PC-9 (cell line): ENCODE measurements around the gene HBE1. TPM values are rescaled to one million over a fixed set of nuclear protein-coding genes. Genes with fewer than 3 reads are reported as not detected.

Experiments used
- BruUV-seq: library from RNA; stranded (reverse); fragments of 400-500 nt; replicated peaks from 2 replicates; lab custom pipeline; 2021; lab: Mats Ljungman, UMichigan
- CTCF ChIA-PET: fragments of 300-600 bp; sonication (Branson Sonifier 250); formaldehyde crosslinking; loops from one replicate; lab custom pipeline; 2022; ENCODE audit warnings: antibody characterized with exemption; lab: Charles Lee
- POLR2A ChIA-PET: fragments of 300-600 bp; sonication (Branson Sonifier 250); formaldehyde crosslinking; loops from one replicate; lab custom pipeline; 2022; ENCODE audit warnings: antibody characterized with exemption; ENCODE audit not compliant: unreplicated experiment; lab: Charles Lee
- DNase-seq, 2 experiments: peaks; one replicate each; pipeline versions ENCODE4 v3.0.0 to v3.0.0-alpha.2; 2015 to 2022; ENCODE audit warnings: mixed read lengths in 1 of 2
- H2AFZ ChIP-seq: fragments of 200-600 bp; sonication (generic); 2 replicates; pipeline ENCODE4 v1.8.1; 2017; ENCODE audit warnings: antibody characterized with exemption
- H3F3A ChIP-seq: fragments of 200-600 bp; sonication (generic); 2 replicates; pipeline ENCODE4 v1.8.1; 2017; ENCODE audit warnings: antibody characterized with exemption, mild to moderate bottlenecking, low read depth; ENCODE audit not compliant: insufficient read depth
- H3K27ac ChIP-seq: fragments of 200-600 bp; sonication (generic); 2 replicates; pipeline ENCODE4 v1.6.1; 2016; ENCODE audit warnings: mixed run types
- H3K27me3 ChIP-seq: fragments of 200-600 bp; sonication (generic); 2 replicates; pipeline ENCODE4 v1.6.1; 2016; ENCODE audit warnings: low read depth, mixed run types; ENCODE audit not compliant: insufficient read depth
- H3K36me3 ChIP-seq: fragments of 200-600 bp; sonication (generic); 2 replicates; pipeline ENCODE4 v1.6.1; 2016; ENCODE audit warnings: low read depth, mixed run types
- H3K4me1 ChIP-seq: fragments of 200-600 bp; sonication (generic); replicated peaks from 2 replicates; pipeline ENCODE4 v1.6.1; 2016; ENCODE audit warnings: mixed run types; ENCODE audit not compliant: insufficient read depth
- H3K4me2 ChIP-seq: fragments of 200-600 bp; sonication (generic); 2 replicates; pipeline ENCODE4 v1.6.1; 2017; ENCODE audit warnings: mixed run types
- H3K4me3 ChIP-seq: fragments of 200-600 bp; sonication (generic); 2 replicates; pipeline ENCODE4 v1.6.1; 2016; ENCODE audit warnings: mixed run types
- H3K79me2 ChIP-seq: fragments of 200-600 bp; sonication (generic); 2 replicates; pipeline ENCODE4 v1.6.1; 2017; ENCODE audit warnings: low read depth, mixed run types
- H3K9me2 ChIP-seq: fragments of 200-600 bp; sonication (generic); 2 replicates; pipeline ENCODE4 v1.8.1; 2017; ENCODE audit warnings: mild to moderate bottlenecking; ENCODE audit not compliant: insufficient read depth
- H3K9me3 ChIP-seq: fragments of 200-600 bp; sonication (generic); 2 replicates; pipeline ENCODE4 v1.8.1; 2016; ENCODE audit warnings: low read depth; ENCODE audit not compliant: insufficient read depth
- H4K20me1 ChIP-seq: fragments of 200-600 bp; sonication (generic); 2 replicates; pipeline ENCODE4 v1.8.1; 2017; ENCODE audit not compliant: insufficient read depth
- EZH2 ChIP-seq: fragments of 200-600 bp; sonication (generic); IDR thresholded peaks from 2 replicates; pipeline ENCODE4 v1.8.0; 2017; ENCODE audit warnings: antibody characterized with exemption, low read depth
- intact Hi-C: fragments of 100-400 bp; cut with micrococcal nuclease; formaldehyde crosslinking; loops from one replicate; pipeline ENCODE4 v1.10.0; 2022; ENCODE audit not compliant: unreplicated experiment
- total RNA-seq: library from RNA; stranded (reverse); gene quantifications from 2 replicates; pipeline ENCODE4 v1.2.3, GENCODE V29; 2021
- TF ChIP-seq, protein P1 (sequence below): fragments of 200-600 bp; sonication (generic); conservative IDR thresholded peaks from 2 replicates; pipeline ENCODE4 v1.6.1; 2017; ENCODE audit warnings: mixed run types, antibody characterized with exemption, mild to moderate bottlenecking, moderate library complexity

The HBE1 gene
- total RNA-seq, 1 experiment from 2014 or later: 1.4 TPM

DNA sequence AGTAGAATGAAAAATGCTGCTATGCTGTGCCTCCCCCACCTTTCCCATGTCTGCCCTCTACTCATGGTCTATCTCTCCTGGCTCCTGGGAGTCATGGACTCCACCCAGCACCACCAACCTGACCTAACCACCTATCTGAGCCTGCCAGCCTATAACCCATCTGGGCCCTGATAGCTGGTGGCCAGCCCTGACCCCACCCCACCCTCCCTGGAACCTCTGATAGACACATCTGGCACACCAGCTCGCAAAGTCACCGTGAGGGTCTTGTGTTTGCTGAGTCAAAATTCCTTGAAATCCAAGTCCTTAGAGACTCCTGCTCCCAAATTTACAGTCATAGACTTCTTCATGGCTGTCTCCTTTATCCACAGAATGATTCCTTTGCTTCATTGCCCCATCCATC, 14.9 kb upstream of the HBE1 start:
- Histone ChIP-seq H3K27ac (no peak overlapping the region), H2AFZ (no peak overlapping the region), H3K36me3 (no peaks in the 10 kb centered on the region), H3K4me3 (no peak overlapping the region), H3K4me2 (no peak overlapping the region), H3K9me3 (no peaks in the 10 kb centered on the region), H3K4me1 (peaks cover 7% of the 10 kb centered on the region), H3K79me2 (no peaks in the 10 kb centered on the region), H3K9me2 (no peaks in the 10 kb centered on the region), H4K20me1 (no peaks in the 10 kb centered on the region), H3F3A (0 out of 2 replicates have a peak, but pooled peaks cover 3% of the 10 kb centered on the region), H3K27me3 (no peaks in the 10 kb centered on the region)
- intact Hi-C loops: no loop called here
- CTCF ChIA-PET: no interaction called here
- POLR2A ChIA-PET: no interaction called here
- no peak for DNase-seq
- BruUV-seq: no TSS peak
- TF ChIP-seq, protein P1, sequence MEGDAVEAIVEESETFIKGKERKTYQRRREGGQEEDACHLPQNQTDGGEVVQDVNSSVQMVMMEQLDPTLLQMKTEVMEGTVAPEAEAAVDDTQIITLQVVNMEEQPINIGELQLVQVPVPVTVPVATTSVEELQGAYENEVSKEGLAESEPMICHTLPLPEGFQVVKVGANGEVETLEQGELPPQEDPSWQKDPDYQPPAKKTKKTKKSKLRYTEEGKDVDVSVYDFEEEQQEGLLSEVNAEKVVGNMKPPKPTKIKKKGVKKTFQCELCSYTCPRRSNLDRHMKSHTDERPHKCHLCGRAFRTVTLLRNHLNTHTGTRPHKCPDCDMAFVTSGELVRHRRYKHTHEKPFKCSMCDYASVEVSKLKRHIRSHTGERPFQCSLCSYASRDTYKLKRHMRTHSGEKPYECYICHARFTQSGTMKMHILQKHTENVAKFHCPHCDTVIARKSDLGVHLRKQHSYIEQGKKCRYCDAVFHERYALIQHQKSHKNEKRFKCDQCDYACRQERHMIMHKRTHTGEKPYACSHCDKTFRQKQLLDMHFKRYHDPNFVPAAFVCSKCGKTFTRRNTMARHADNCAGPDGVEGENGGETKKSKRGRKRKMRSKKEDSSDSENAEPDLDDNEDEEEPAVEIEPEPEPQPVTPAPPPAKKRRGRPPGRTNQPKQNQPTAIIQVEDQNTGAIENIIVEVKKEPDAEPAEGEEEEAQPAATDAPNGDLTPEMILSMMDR: no peak
- TF ChIP-seq EZH2: no peak

DNA sequence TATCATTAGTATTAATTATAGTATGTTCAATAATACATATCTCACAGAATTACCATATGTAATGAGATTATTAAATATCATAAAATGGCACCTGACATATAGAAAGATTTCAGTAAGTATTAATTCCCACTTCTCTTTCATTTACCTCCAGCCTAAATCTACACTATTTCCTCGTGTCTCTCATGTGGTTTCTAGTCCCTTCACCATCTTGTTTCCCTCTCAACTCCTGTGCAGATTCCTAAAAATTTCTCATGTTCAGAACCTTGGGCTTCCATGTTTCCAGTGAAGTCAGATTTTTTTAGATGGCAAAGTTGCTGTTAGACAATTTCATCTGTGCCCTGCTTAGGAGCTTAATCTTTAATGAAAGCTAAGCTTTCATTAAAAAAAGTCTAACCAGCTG, 14.1 kb upstream of the HBE1 start:
- no peak overlapping the region for H3K27ac ChIP-seq
- intact Hi-C loops: no loop called here
- BruUV-seq: no TSS peak

GRCh38 chr11:5283086-5283485, 13.3 kb upstream of the HBE1 start:
- TF ChIP-seq, protein P1: no peak
- no peak for TF ChIP-seq EZH2
- no peak overlapping the region for H2AFZ ChIP-seq
- H3K36me3 ChIP-seq: no peaks in the 10 kb centered on the region
- H3K4me3 ChIP-seq: no peak overlapping the region
- H3K9me3 ChIP-seq: no peaks in the 10 kb centered on the region
- H3K79me2 ChIP-seq: no peaks in the 10 kb centered on the region
- BruUV-seq: no TSS peak
- no peak overlapping the region for H3K27ac ChIP-seq
- CTCF ChIA-PET: no interaction called here
- no peaks in the 10 kb centered on the region for H3K9me2 ChIP-seq
- H4K20me1 ChIP-seq: no peaks in the 10 kb centered on the region
- intact Hi-C loops: no loop called here
- H3K27me3 ChIP-seq: no peaks in the 10 kb centered on the region
- DNase-seq: no peak
- POLR2A ChIA-PET: no interaction called here
- H3K4me1 ChIP-seq: peaks cover 7% of the 10 kb centered on the region
- no peak overlapping the region for H3K4me2 ChIP-seq
- 0 out of 2 replicates have a peak, but pooled peaks cover 3% of the 10 kb centered on the region for H3F3A ChIP-seq

More for the DNA sequence above, 14.1 kb upstream of the HBE1 start:
- Histone ChIP-seq H3K9me2 (no peaks in the 10 kb centered on the region), H2AFZ (no peak overlapping the region), H3K4me1 (peaks cover 7% of the 10 kb centered on the region), H3F3A (0 out of 2 replicates have a peak, but pooled peaks cover 3% of the 10 kb centered on the region), H3K36me3 (no peaks in the 10 kb centered on the region), H3K4me3 (no peak overlapping the region), H4K20me1 (no peaks in the 10 kb centered on the region), H3K4me2 (no peak overlapping the region), H3K9me3 (no peaks in the 10 kb centered on the region), H3K27me3 (no peaks in the 10 kb centered on the region), H3K79me2 (no peaks in the 10 kb centered on the region)
- DNase-seq: no peak
- TF ChIP-seq, protein P1: no peak
- no peak for TF ChIP-seq EZH2
- POLR2A ChIA-PET: no interaction called here
- CTCF ChIA-PET: no interaction called here
